Cardiac muscle cell (in vitro differentiated cells and primary cell): ENCODE measurements around the gene ZC3H7B. TPM values are rescaled to one million over a fixed set of nuclear protein-coding genes. Genes with fewer than 3 reads are reported as not detected.
"Not testable (repeated sequence)": the region's sequence is repeated elsewhere in the genome, so short reads cannot be mapped to it uniquely, and the experiment has no call there.

Experiments
- DNase-seq, 2 donors: peaks; one replicate each; pipeline versions ENCODE4 v3.0.0 to v3.0.0-alpha.2; 2010 to 2017; ENCODE audit warnings: low read depth in 1 of 2, low spot score in 1 of 2
- H3K27ac ChIP-seq: fragments of 200-600 bp; sonication (generic); 2 replicates; pipeline ENCODE4 v1.5.1; 2016
- H3K27me3 ChIP-seq: fragments of 200-600 bp; sonication (generic); 2 replicates; pipeline ENCODE4 v1.6.0; 2016; ENCODE audit warnings: control low read depth
- H3K36me3 ChIP-seq: fragments of 200-600 bp; sonication (generic); 2 replicates; pipeline ENCODE4 v1.5.1; 2016; ENCODE audit warnings: control low read depth
- H3K4me1 ChIP-seq: fragments of 200-600 bp; sonication (generic); 2 replicates; pipeline ENCODE4 v1.8.1; 2017; ENCODE audit warnings: low read depth, mild to moderate bottlenecking, mixed run types
- H3K4me3 ChIP-seq: fragments of 200-600 bp; sonication (generic); 2 replicates; pipeline ENCODE4 v1.5.1; 2016; ENCODE audit warnings: mild to moderate bottlenecking
- H3K9me3 ChIP-seq: fragments of 200-600 bp; sonication (generic); 2 replicates; pipeline ENCODE4 v1.5.1; 2017; ENCODE audit warnings: low read depth, mild to moderate bottlenecking, control low read depth
- CTCF ChIP-seq: IDR thresholded peaks from 2 replicates; pipeline ENCODE4 v1.5.1; 2012; ENCODE audit warnings: low read depth, mild to moderate bottlenecking, low read length
- polyA plus RNA-seq: library from polyadenylated mRNA; unstranded; fragments of >200 nt; fragmentation: Nextera tagmentation; extraction: Ambion mirVana; gene quantifications from 2 replicates; pipeline ENCODE4 v1.2.1, GENCODE V29; 2016
- total RNA-seq: library from RNA; depleted of rRNA; stranded (reverse); fragments of >200 nt; gene quantifications from 2 replicates; pipeline ENCODE4 v1.2.3, GENCODE V29; 2016

Gene ZC3H7B
- total and polyA plus RNA-seq, 2 experiments from 2014 or later, result 7.2 to 65.9 TPM

DNA sequence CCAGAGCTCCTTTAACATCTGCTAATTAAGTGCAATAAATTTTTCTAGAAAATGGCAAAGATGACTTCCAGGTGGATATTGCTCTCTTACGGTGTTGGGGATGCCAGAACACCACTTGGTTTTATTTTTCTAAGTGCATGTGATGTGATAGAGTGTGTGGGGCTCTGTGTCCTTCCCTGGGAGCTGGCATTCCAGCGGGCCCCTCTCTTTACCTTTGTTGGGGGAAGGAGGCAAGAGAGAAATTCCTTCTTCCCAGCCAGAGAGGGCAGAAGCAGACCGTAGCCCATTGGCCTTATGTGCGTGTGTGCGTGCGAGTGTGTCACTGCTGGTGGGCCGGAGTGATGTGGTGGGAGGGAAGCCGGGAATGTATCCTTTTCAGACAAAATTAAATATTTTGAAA is 97.6 kb downstream of the ZC3H7B start:
- TF ChIP-seq CTCF, result no peak
- H3K27ac ChIP-seq, result no peak overlapping the region
- no peak for DNase-seq
- peaks cover 8% of the 10 kb centered on the region for H3K4me1 ChIP-seq
- H3K27me3 ChIP-seq, result no peaks in the 10 kb centered on the region
- no peak overlapping the region for H3K4me3 ChIP-seq
- H3K36me3 ChIP-seq, result peaks cover 11% of the 10 kb centered on the region
- no peaks in the 10 kb centered on the region for H3K9me3 ChIP-seq

DNA sequence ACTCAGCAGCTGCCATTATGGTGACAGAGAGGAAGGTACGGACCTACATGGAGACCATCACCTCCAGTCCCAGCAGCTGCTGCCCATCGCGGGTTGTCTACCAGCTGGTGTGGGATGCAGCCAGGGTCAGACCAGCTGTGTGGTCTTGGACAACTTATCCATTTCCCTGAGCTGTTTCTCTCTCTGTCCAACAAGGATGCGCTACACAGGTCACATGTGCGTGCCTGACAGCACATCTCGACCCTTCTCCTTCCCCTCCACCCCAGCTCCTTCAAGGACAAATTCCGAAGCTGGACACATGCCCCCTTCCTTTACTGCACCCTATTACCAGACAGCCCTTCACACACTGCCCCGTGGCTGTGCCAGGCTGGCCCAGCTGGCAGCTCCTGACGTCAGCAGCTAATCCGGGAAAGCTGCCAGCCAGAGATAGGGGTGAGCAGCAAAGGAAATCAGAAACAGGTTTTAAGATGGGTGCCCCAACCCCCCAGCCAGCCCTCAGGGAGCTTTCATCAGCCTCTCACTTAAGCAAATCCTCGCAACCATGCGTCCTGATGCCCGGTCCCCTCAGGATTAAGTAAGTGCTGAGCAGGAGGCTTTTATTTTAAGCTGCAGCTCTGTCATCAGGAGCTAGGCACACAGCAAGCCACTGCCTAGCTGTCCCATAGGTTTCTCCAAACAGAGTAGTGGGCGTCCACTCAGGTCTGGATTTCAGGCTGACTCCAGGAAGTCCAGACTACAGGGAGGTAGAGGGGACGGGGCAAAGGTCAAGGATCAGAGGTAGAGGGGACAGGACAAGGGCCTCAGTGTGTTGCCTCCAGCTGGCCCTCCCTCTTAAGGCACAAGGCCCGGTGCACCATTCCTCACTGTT is 100.7 kb downstream of the ZC3H7B start:
- peak; percentile 36 to 77 for DNase-seq
- H3K4me1 ChIP-seq, result peaks cover 8% of the 10 kb centered on the region
- no peaks in the 10 kb centered on the region for H3K36me3 ChIP-seq
- no peak overlapping the region for H3K4me3 ChIP-seq
- no peak for TF ChIP-seq CTCF
- H3K9me3 ChIP-seq, result no peaks in the 10 kb centered on the region
- H3K27me3 ChIP-seq, result no peaks in the 10 kb centered on the region
- peak overlapping the region; percentile 67 for H3K27ac ChIP-seq

- H3K36me3 ChIP-seq, H3K4me3 ChIP-seq, H3K9me3 ChIP-seq, DNase-seq, H3K27me3 ChIP-seq, H3K4me1 ChIP-seq: not testable (repeated sequence)
- H3K27ac ChIP-seq, result peak overlapping the region; percentile 67
Measured at GRCh38 chr22:41402851-41403250, 101.5 kb downstream of the ZC3H7B start.

GRCh38 chr22:41403532-41404318 is 102.4 kb downstream of the ZC3H7B start:
- Histone ChIP-seq H3K27me3 (no peaks in the 10 kb centered on the region), H3K36me3 (no peaks in the 10 kb centered on the region), H3K4me1 (peaks cover 8% of the 10 kb centered on the region), H3K27ac (no peak overlapping the region), H3K4me3 (no peak overlapping the region), H3K9me3 (no peaks in the 10 kb centered on the region)
- peak; percentile 95 for TF ChIP-seq CTCF
- peak; percentile 86 to 89 for DNase-seq

DNA sequence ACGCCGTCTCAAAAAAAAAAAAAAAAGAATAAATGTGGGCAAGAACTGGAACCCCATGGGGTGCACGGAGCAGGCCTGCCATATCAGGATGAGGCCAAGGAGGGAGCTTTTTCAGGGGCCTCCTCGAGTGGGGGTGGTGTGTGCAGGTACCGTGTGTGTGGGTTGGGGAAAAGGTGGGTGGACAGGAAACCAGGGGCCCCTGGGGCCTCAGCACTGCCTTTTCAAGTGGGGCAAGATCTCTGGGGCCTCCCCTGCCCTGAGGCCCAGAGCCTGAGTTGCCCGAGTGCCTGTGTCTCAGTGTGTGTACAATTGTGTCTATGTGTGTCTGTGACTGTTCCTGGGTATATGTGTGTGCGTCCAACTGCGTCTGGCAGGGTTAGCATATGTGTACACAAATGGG is 104.3 kb downstream of the ZC3H7B start:
- H3K4me3 ChIP-seq, result no peak overlapping the region
- no peak for TF ChIP-seq CTCF
- H3K27ac ChIP-seq, result no peak overlapping the region
- H3K27me3 ChIP-seq, result no peaks in the 10 kb centered on the region
- DNase-seq, result no peak
- H3K4me1 ChIP-seq, result peaks cover 8% of the 10 kb centered on the region
- H3K36me3 ChIP-seq, result no peaks in the 10 kb centered on the region
- no peaks in the 10 kb centered on the region for H3K9me3 ChIP-seq

- Histone ChIP-seq H3K4me1 (peaks cover 10% of the 10 kb centered on the region), H3K9me3 (no peaks in the 10 kb centered on the region), H3K27ac (no peak overlapping the region), H3K4me3 (no peak overlapping the region), H3K27me3 (no peaks in the 10 kb centered on the region), H3K36me3 (no peaks in the 10 kb centered on the region)
- no peak for TF ChIP-seq CTCF
- DNase-seq, result no peak
Measured at GRCh38 chr22:41406410-41406809, 105.1 kb downstream of the ZC3H7B start.
